H1 (cell line): ENCODE results near the gene EIF2A. TPM values are rescaled to one million over a fixed set of nuclear protein-coding genes. Genes with fewer than 3 reads are reported as not detected.

ENCODE experiments used
- CTCF ChIA-PET: fragments of 300-600 bp; sonication (Branson Sonifier 250); formaldehyde crosslinking; loops from one replicate; lab custom pipeline; 2021; ENCODE audit not compliant: partially characterized antibody; lab: Charles Lee
- POLR2A ChIA-PET: fragments of 300-600 bp; sonication (Branson Sonifier 250); formaldehyde crosslinking; loops from one replicate; lab custom pipeline; 2021; ENCODE audit warnings: inconsistent platforms; ENCODE audit not compliant: partially characterized antibody; lab: Charles Lee
- DNase-seq, 2 experiments: peaks; one replicate each; pipeline versions ENCODE4 v3.0.0 to v3.0.0-alpha.2; 2010 to 2022; ENCODE audit warnings: low spot score in 2 of 2, low read depth in 1 of 2, mixed read lengths in 1 of 2
- FAIRE-seq: peaks from 2 replicates; lab custom pipeline; 2011; peaks lifted over from hg19 to GRCh38; lab: Jason Lieb, UNC
- H2AFZ ChIP-seq: 2 replicates; pipeline ENCODE4 v1.8.1; 2012; ENCODE audit warnings: low read length, inconsistent platforms
- H2AK5ac ChIP-seq: 2 replicates; pipeline ENCODE4 v1.6.1; 2013; ENCODE audit warnings: low read depth, low read length
- H2BK120ac ChIP-seq: replicated peaks from 2 replicates; pipeline ENCODE3; 2013; ENCODE audit warnings: low read depth, low read length, inconsistent platforms
- H2BK12ac ChIP-seq: 2 replicates; pipeline ENCODE4 v1.6.1; 2013; ENCODE audit warnings: low read depth, low read length
- H2BK15ac ChIP-seq: 2 replicates; pipeline ENCODE4 v1.6.1; 2013; ENCODE audit warnings: low read length
- H2BK20ac ChIP-seq: 2 replicates; pipeline ENCODE4 v1.6.1; 2013; ENCODE audit warnings: low read length
- H2BK5ac ChIP-seq: 2 replicates; pipeline ENCODE4 v1.6.1; 2013; ENCODE audit warnings: low read depth, low read length
- H3K14ac ChIP-seq: 2 replicates; pipeline ENCODE4 v1.6.1; 2013; ENCODE audit warnings: inconsistent platforms; ENCODE audit not compliant: insufficient read length
- H3K18ac ChIP-seq: 2 replicates; pipeline ENCODE4 v1.6.1; 2013; ENCODE audit warnings: low read length; ENCODE audit errors: extremely low read depth
- H3K23ac ChIP-seq: 2 replicates; pipeline ENCODE4 v1.6.1; 2013; ENCODE audit warnings: inconsistent platforms; ENCODE audit not compliant: insufficient read length
- H3K23me2 ChIP-seq: 2 replicates; pipeline ENCODE4 v1.6.1; 2013; ENCODE audit warnings: low read depth, low read length
- H3K27ac ChIP-seq: 2 replicates; pipeline ENCODE4 v1.6.1; 2011; ENCODE audit warnings: low read depth, low read length, inconsistent platforms
- H3K27me3 ChIP-seq, 4 experiments: replicated peaks in 1 of 4; 1 replicate in 1 of 4; 2 replicates in 3 of 4; pipeline versions ENCODE4 v1.6.1 to v1.8.1; 2011 to 2013; ENCODE audit warnings: low read length in 3 of 4, mild to moderate bottlenecking in 3 of 4, inconsistent platforms in 2 of 4, mixed read lengths in 2 of 4, moderate library complexity in 1 of 4; ENCODE audit not compliant: control insufficient read depth in 3 of 4, insufficient read depth in 3 of 4; ENCODE audit errors: extremely low read depth in 1 of 4
- H3K36me3 ChIP-seq, 4 experiments: 2 replicates each; pipeline versions ENCODE4 v1.6.1 to v1.8.1; 2011 to 2013; ENCODE audit warnings: mild to moderate bottlenecking in 4 of 4, low read length in 3 of 4, moderate library complexity in 2 of 4, control low read depth in 1 of 4, inconsistent platforms in 1 of 4; ENCODE audit not compliant: insufficient read depth in 4 of 4, control insufficient read depth in 2 of 4
- H3K4ac ChIP-seq: replicated peaks from 2 replicates; pipeline ENCODE3; 2013; ENCODE audit warnings: low read length, low read depth, mixed read lengths, inconsistent platforms; ENCODE audit not compliant: insufficient read length
- H3K4me1 ChIP-seq, 4 experiments: replicated peaks in 1 of 4; 1 replicate in 1 of 4; 2 replicates in 3 of 4; pipeline versions ENCODE4 v1.6.1 to v1.8.1; 2011 to 2013; ENCODE audit warnings: low read length in 3 of 4, inconsistent platforms in 2 of 4, mixed read lengths in 1 of 4; ENCODE audit not compliant: insufficient read depth in 4 of 4, control insufficient read depth in 3 of 4
- H3K4me2 ChIP-seq, 2 experiments: 2 replicates each; pipeline versions ENCODE4 v1.6.1 to v1.8.1; 2011 to 2013; ENCODE audit warnings: low read depth in 2 of 2, low read length in 2 of 2, control low read depth in 1 of 2, inconsistent platforms in 1 of 2, mild to moderate bottlenecking in 1 of 2; ENCODE audit not compliant: insufficient read depth in 1 of 2
- H3K4me3 ChIP-seq, 4 experiments: fragments of 200-600, 300-600 bp in 1 of 4; sonication (generic), shearing (Covaris generic), sonication (Bioruptor Twin) in 1 of 4; 2 replicates each; pipeline versions ENCODE4 v1.5.1 to v1.8.1; 2011 to 2016; ENCODE audit warnings: low read length in 4 of 4, low read depth in 3 of 4, control low read depth in 2 of 4, inconsistent platforms in 2 of 4, mild to moderate bottlenecking in 2 of 4, mixed read lengths in 1 of 4, moderate library complexity in 1 of 4; ENCODE audit not compliant: insufficient read depth in 2 of 4; ENCODE audit errors: extremely low read depth in 1 of 4
- H3K56ac ChIP-seq: replicated peaks from 2 replicates; pipeline ENCODE3; 2013; ENCODE audit warnings: low read depth, mild to moderate bottlenecking, mixed read lengths, low read length, inconsistent platforms; ENCODE audit not compliant: insufficient read length
- H3K79me1 ChIP-seq: 2 replicates; pipeline ENCODE4 v1.6.1; 2013; ENCODE audit warnings: low read depth, low read length, control low read depth
- H3K79me2 ChIP-seq, 2 experiments: 2 replicates each; pipeline versions ENCODE4 v1.6.1 to v1.8.1; 2012 to 2013; ENCODE audit warnings: low read length in 2 of 2, mild to moderate bottlenecking in 2 of 2, inconsistent platforms in 1 of 2; ENCODE audit not compliant: insufficient read depth in 2 of 2, control insufficient read depth in 1 of 2
- H3K9ac ChIP-seq, 4 experiments: replicated peaks in 1 of 4; 1 replicate in 1 of 4; 2 replicates in 3 of 4; pipeline versions ENCODE4 v1.6.1 to v1.8.1; 2011 to 2013; ENCODE audit warnings: low read depth in 3 of 4, low read length in 3 of 4, control low read depth in 2 of 4, mild to moderate bottlenecking in 2 of 4, moderate library complexity in 2 of 4, inconsistent platforms in 1 of 4; ENCODE audit errors: extremely low read depth in 1 of 4
- H3K9me3 ChIP-seq, 2 experiments: 2 replicates each; pipeline versions ENCODE4 v1.6.1 to v1.8.1; 2012 to 2013; ENCODE audit warnings: mild to moderate bottlenecking in 2 of 2, moderate library complexity in 2 of 2, control low read depth in 1 of 2, inconsistent platforms in 1 of 2, low read depth in 1 of 2, low read length in 1 of 2, mixed read lengths in 1 of 2; ENCODE audit not compliant: insufficient read depth in 2 of 2
- H4K20me1 ChIP-seq, 2 experiments: replicated peaks in 1 of 2; 2 replicates each; pipeline versions ENCODE3 to v1.8.1; 2011 to 2013; ENCODE audit warnings: inconsistent platforms in 2 of 2, low read length in 2 of 2, mild to moderate bottlenecking in 1 of 2; ENCODE audit not compliant: insufficient read depth in 2 of 2, control insufficient read depth in 1 of 2
- H4K5ac ChIP-seq: 2 replicates; pipeline ENCODE4 v1.6.1; 2013; ENCODE audit warnings: low read length, low read depth, mixed read lengths, inconsistent platforms; ENCODE audit not compliant: insufficient read length
- H4K8ac ChIP-seq: 2 replicates; pipeline ENCODE4 v1.8.0; 2013; ENCODE audit warnings: mild to moderate bottlenecking, moderate library complexity, low read length, inconsistent platforms; ENCODE audit not compliant: insufficient read depth; ENCODE audit errors: extremely low read depth
- H4K91ac ChIP-seq: replicated peaks from 2 replicates; pipeline ENCODE3; 2013; ENCODE audit warnings: low read length, mixed read lengths, inconsistent platforms; ENCODE audit not compliant: insufficient read length
- BRCA1 ChIP-seq: IDR thresholded peaks from 2 replicates; pipeline ENCODE4 v1.6.1; 2012; ENCODE audit warnings: low read depth, low read length, improper control_type of control experiment
- CEBPB ChIP-seq: IDR thresholded peaks from 2 replicates; pipeline ENCODE4 v1.6.1; 2012; ENCODE audit warnings: low read depth, low read length
- CHD1 ChIP-seq: IDR thresholded peaks from 2 replicates; pipeline ENCODE4 v1.6.1; 2012; ENCODE audit warnings: low read depth, low read length, improper control_type of control experiment
- HDAC6 ChIP-seq: IDR thresholded peaks from one replicate; pipeline ENCODE4 v1.7.1; 2012; ENCODE audit warnings: low read depth, mild to moderate bottlenecking, inconsistent platforms, low read length, moderate library complexity
- POLR2A ChIP-seq, 2 experiments: IDR thresholded peaks; 1 replicate in 1 of 2; 2 replicates in 1 of 2; pipeline ENCODE4 v1.6.1; 2011; ENCODE audit warnings: low read depth in 2 of 2, low read length in 2 of 2, mild to moderate bottlenecking in 2 of 2; ENCODE audit errors: control extremely low read depth in 1 of 2
- RAD21 ChIP-seq, 2 experiments: IDR thresholded peaks in 1 of 2; conservative IDR thresholded peaks in 1 of 2; 2 replicates each; pipeline ENCODE4 v1.6.1; 2011; ENCODE audit warnings: low read depth in 2 of 2, low read length in 2 of 2, improper control_type of control experiment in 1 of 2, inconsistent platforms in 1 of 2, mild to moderate bottlenecking in 1 of 2, moderate library complexity in 1 of 2
- SP2 ChIP-seq: IDR thresholded peaks from 2 replicates; pipeline ENCODE4 v1.6.1; 2012; ENCODE audit warnings: mild to moderate bottlenecking, low read length, inconsistent platforms
- SRF ChIP-seq: IDR thresholded peaks from 2 replicates; pipeline ENCODE4 v1.6.1; 2011; ENCODE audit warnings: mild to moderate bottlenecking, low read depth, low read length, moderate library complexity
- TBP ChIP-seq: IDR thresholded peaks from 2 replicates; pipeline ENCODE4 v1.6.1; 2011; ENCODE audit warnings: low read depth, low read length, improper control_type of control experiment
- YY1 ChIP-seq: IDR thresholded peaks from 2 replicates; pipeline ENCODE4 v1.6.1; 2011; ENCODE audit warnings: low read depth, mild to moderate bottlenecking, low read length
- WGBS, 2 experiments: shearing (Covaris generic) in 1 of 2; methylation state at CpG; one replicate each; pipeline versions ENCODE4 v1.1.6 to v1.1.7; 2013 to 2015; ENCODE audit warnings: low lambda C conversion rate in 2 of 2, mixed read lengths in 2 of 2, inconsistent platforms in 1 of 2, low coverage in 1 of 2, missing lambda C conversion rate in 1 of 2; ENCODE audit not compliant: insufficient replicate concordance in 2 of 2, insufficient coverage in 1 of 2, insufficient read length in 1 of 2; ENCODE audit errors: extremely low coverage in 1 of 2, missing lambda C conversion rate in 1 of 2; 5-methylcytosine and 5-hydroxymethylcytosine counted together
- polyA plus RNA-seq, 7 experiments: library from polyadenylated mRNA; depleted of rRNA in 3 of 7; stranded (reverse) in 5 of 7; unstranded in 2 of 7; fragments of >200 nt in 5 of 7; fragments of 200-250 nt in 2 of 7; gene quantifications; 1 replicate in 5 of 7; 2 replicates in 1 of 7; 4 replicates in 1 of 7; pipeline versions ENCODE4 v1.2.1 to v1.2.3, GENCODE V29; 2011 to 2013; ENCODE audit warnings: missing spikeins in 2 of 7, mixed read lengths in 2 of 7
- total RNA-seq: library from RNA; stranded (reverse); fragmentation: NEBNext Ultra II Directional; extraction: Animal tissue kit (Norgen Biotek cat#: 25700); gene quantifications from 2 replicates; pipeline ENCODE4 v1.2.1, GENCODE V29; 2021
- TF ChIP-seq, protein P1 (sequence below): IDR thresholded peaks from 2 replicates; pipeline ENCODE4 v1.6.1; 2012; ENCODE audit warnings: inconsistent platforms
- TF ChIP-seq, protein P2 (sequence below), 3 experiments: IDR thresholded peaks; 1 replicate in 2 of 3; 2 replicates in 1 of 3; pipeline versions ENCODE4 v1.5.1 to v1.6.1; 2011; ENCODE audit warnings: low read length in 3 of 3, mild to moderate bottlenecking in 3 of 3, inconsistent platforms in 2 of 3, low read depth in 1 of 3, moderate library complexity in 1 of 3; ENCODE audit not compliant: insufficient read depth in 1 of 3; ENCODE audit errors: control extremely low read depth in 1 of 3

The EIF2A gene
- total and polyA plus RNA-seq, 2 of the 8 experiments (the other 6 are each of a cell fraction or from before 2014, with no cell fraction given): 59.3 to 91.6 TPM

DNA sequence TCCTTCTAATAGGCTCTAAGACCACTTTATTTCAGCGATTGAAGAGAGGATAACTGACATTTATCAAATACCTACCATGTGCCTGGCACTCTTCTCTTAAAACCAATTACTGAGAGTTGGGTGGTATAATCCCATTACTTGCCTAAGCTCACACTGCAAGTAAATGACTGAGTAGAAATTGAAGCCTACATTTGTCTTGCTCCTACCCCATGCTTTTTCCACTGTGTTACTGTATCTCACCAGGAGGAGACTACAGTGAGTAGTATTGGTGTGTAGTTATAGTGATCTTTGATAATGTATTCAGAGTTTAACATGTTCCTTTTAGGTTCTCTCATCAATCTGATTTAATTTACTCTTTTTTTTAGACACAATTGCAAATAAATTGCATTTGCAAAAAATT is 20.7 kb downstream of the EIF2A start:
- no peak overlapping the region for H3K56ac ChIP-seq
- H4K20me1 ChIP-seq: no peaks in the 10 kb centered on the region
- H3K4me2 ChIP-seq: no peak overlapping the region
- no peak for FAIRE-seq
- no peaks in the 10 kb centered on the region for H3K9me3 ChIP-seq
- no peak overlapping the region for H3K4ac ChIP-seq
- H3K9ac ChIP-seq: no peak overlapping the region
- H2BK120ac ChIP-seq: no peak overlapping the region
- no peaks in the 10 kb centered on the region for H3K23me2 ChIP-seq
- H4K8ac ChIP-seq: no peak overlapping the region
- H2BK20ac ChIP-seq: no peak overlapping the region
- no peak overlapping the region for H2BK12ac ChIP-seq
- no peak for DNase-seq
- no peaks in the 10 kb centered on the region for H3K4me1 ChIP-seq
- H2AFZ ChIP-seq: no peak overlapping the region
- no peak overlapping the region for H3K27ac ChIP-seq
- CTCF ChIA-PET: interaction anchor here (2.4 kb wide), 1 partner anchor 10 kb away, joined by 7 read pairs; no protein-coding TSS in a partner anchor
- POLR2A ChIA-PET: interaction anchor here (0.9 to 1.4 kb wide), 4 partner anchors 12 to 36 kb away, joined by 3 to 5 read pairs (median 3); partner anchors contain the start of genes SELENOT and SERP1
- H3K23ac ChIP-seq: no peak overlapping the region
- no peaks in the 10 kb centered on the region for H3K79me2 ChIP-seq
- no peak overlapping the region for H2AK5ac ChIP-seq
- H3K4me3 ChIP-seq: no peak overlapping the region
- no peak overlapping the region for H3K18ac ChIP-seq
- no peaks in the 10 kb centered on the region for H3K27me3 ChIP-seq
- no peak overlapping the region for H2BK15ac ChIP-seq
- no peak overlapping the region for H4K91ac ChIP-seq
- no peak overlapping the region for H3K14ac ChIP-seq
- no peaks in the 10 kb centered on the region for H3K79me1 ChIP-seq
- WGBS, 2 experiments: 81% methylated on average over 1 of the region's 1 CpG; no CpG with 5 or more reads in 1 of the 2 experiments
- peaks cover 3 to 76% (median 30%) of the 10 kb centered on the region in 4 experiments; a peak in 7 of 8 replicates for H3K36me3 ChIP-seq
- H4K5ac ChIP-seq: no peak overlapping the region
- no peak overlapping the region for H2BK5ac ChIP-seq
- TF ChIP-seq TBP (no peak), YY1 (no peak), RAD21 (IDR thresholded peaks at IDR 0.05 in 1 of 2, conservative IDR thresholded peaks at IDR 0.05 in 1 of 2; ENCODE audit: low read depth in 2 of 2, low read length in 2 of 2) (no peak), SP2 (no peak), BRCA1 (no peak), SRF (no peak), CHD1 (no peak), HDAC6 (no peak), CEBPB (no peak), POLR2A (IDR thresholded peaks at IDR 0.05; ENCODE audit: control extremely low read depth in 1 of 2, low read depth in 2 of 2, low read length in 2 of 2) (no peak)
- TF ChIP-seq, protein P1, sequence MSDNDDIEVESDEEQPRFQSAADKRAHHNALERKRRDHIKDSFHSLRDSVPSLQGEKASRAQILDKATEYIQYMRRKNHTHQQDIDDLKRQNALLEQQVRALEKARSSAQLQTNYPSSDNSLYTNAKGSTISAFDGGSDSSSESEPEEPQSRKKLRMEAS: no peak
- TF ChIP-seq, protein P2, sequence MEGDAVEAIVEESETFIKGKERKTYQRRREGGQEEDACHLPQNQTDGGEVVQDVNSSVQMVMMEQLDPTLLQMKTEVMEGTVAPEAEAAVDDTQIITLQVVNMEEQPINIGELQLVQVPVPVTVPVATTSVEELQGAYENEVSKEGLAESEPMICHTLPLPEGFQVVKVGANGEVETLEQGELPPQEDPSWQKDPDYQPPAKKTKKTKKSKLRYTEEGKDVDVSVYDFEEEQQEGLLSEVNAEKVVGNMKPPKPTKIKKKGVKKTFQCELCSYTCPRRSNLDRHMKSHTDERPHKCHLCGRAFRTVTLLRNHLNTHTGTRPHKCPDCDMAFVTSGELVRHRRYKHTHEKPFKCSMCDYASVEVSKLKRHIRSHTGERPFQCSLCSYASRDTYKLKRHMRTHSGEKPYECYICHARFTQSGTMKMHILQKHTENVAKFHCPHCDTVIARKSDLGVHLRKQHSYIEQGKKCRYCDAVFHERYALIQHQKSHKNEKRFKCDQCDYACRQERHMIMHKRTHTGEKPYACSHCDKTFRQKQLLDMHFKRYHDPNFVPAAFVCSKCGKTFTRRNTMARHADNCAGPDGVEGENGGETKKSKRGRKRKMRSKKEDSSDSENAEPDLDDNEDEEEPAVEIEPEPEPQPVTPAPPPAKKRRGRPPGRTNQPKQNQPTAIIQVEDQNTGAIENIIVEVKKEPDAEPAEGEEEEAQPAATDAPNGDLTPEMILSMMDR (IDR thresholded peaks at IDR 0.05; ENCODE audit: control extremely low read depth in 1 of 3, insufficient read depth in 1 of 3, low read depth in 1 of 3, low read length in 3 of 3): no peak
